ENCODE data around the gene CYFIP2.
"Not testable (repeated sequence)": the region's sequence is repeated elsewhere in the genome, so short reads cannot be mapped to it uniquely, and the experiment has no call there.

CYFIP2 gene

GRCh38 chr5:157390551-157391297 lies 124.8 kb downstream of the CYFIP2 start:
- peak; percentile 11 for DNase-seq (ENCODE audit: low read depth)

GRCh38 chr5:157398305-157398704 lies 132.4 kb downstream of the CYFIP2 start:
- DNase-seq (ENCODE audit: low read depth) = no peak

GRCh38 chr5:157400741-157401495 lies 135.0 kb downstream of the CYFIP2 start:
- no peak for DNase-seq (ENCODE audit: low read depth)

- no peak for DNase-seq (ENCODE audit: low read depth)
These were observed 149.9 kb downstream of the CYFIP2 start for GRCh38 chr5:157415838-157416237.

GRCh38 chr5:157419521-157419920 lies 153.6 kb downstream of the CYFIP2 start:
- DNase-seq (ENCODE audit: low read depth) = not testable (repeated sequence)

GRCh38 chr5:157429920-157430319 lies 164.0 kb downstream of the CYFIP2 start:
- DNase-seq (ENCODE audit: low read depth) = not testable (repeated sequence)

GRCh38 chr5:157431544-157432200 lies 165.7 kb downstream of the CYFIP2 start:
- no peak for DNase-seq (ENCODE audit: low read depth)

- no peak for DNase-seq (ENCODE audit: low read depth)
These were observed 168.2 kb downstream of the CYFIP2 start for GRCh38 chr5:157434096-157434495.

GRCh38 chr5:157443041-157443549 lies 177.2 kb downstream of the CYFIP2 start:
- DNase-seq (ENCODE audit: low read depth) = no peak

- DNase-seq (ENCODE audit: low read depth) = no peak
These were observed 178.3 kb downstream of the CYFIP2 start for GRCh38 chr5:157444224-157444623.
